M059J (cell line): ENCODE measurements around the gene CCNF. TPM values are rescaled to one million over a fixed set of nuclear protein-coding genes. Genes with fewer than 3 reads are reported as not detected.

Experiments
- DNase-seq: peaks from one replicate; pipeline ENCODE4 v3.0.0-alpha.2; 2012; ENCODE audit warnings: low read depth
- total RNA-seq: library from RNA; depleted of rRNA; stranded (reverse); fragments of >200 nt; shearing (Covaris generic); gene quantifications from 2 replicates; pipeline ENCODE4 v1.2.3, GENCODE V29; 2014; rRNA removed

CCNF gene
- total RNA-seq, 1 experiment from 2014 or later = 53.2 TPM

GRCh38 chr16:2501946-2502895 is 73.0 kb downstream of the CCNF start:
- no peak for DNase-seq

GRCh38 chr16:2505695-2506094 is 76.4 kb downstream of the CCNF start:
- no peak for DNase-seq

- DNase-seq = no peak
Observed at GRCh38 chr16:2507052-2507659, 77.9 kb downstream of the CCNF start.

GRCh38 chr16:2507665-2508064 is 78.4 kb downstream of the CCNF start:
- no peak for DNase-seq

Other genes with a start within 250 kb of the CCNF start
- not detected in 2 replicates for gene CASKIN1, start 232.8 kb upstream of the CCNF start, total RNA-seq
- 18.9 and 26.5 TPM in 2 replicates for gene MLST8, start 224.0 kb upstream of the CCNF start, total RNA-seq
- 0.10 and 0.89 TPM in 2 replicates for gene BRICD5, start 218.6 kb upstream of the CCNF start, total RNA-seq
- gene PGP, start 214.6 kb upstream of the CCNF start, total RNA-seq = 23.9 and 32.7 TPM in 2 replicates
- gene E4F1, start 205.9 kb upstream of the CCNF start, total RNA-seq = 9.6 and 20.1 TPM in 2 replicates
- gene DNASE1L2, start 193.0 kb upstream of the CCNF start, total RNA-seq = 0.64 TPM in 1 of 2 replicates, not detected in the other
- gene ECI1, start 177.9 kb upstream of the CCNF start, total RNA-seq = 37.3 and 75.1 TPM in 2 replicates
- 164 and 181 TPM in 2 replicates for gene RNPS1, start 161.3 kb upstream of the CCNF start, total RNA-seq
- gene ABCA3, start 88.7 kb upstream of the CCNF start, total RNA-seq = 0.84 and 1.4 TPM in 2 replicates
- 22.6 and 22.8 TPM in 2 replicates for gene TEDC2, start 30.7 kb downstream of the CCNF start, total RNA-seq
- gene NTN3, start 41.9 kb downstream of the CCNF start, total RNA-seq = 0.44 TPM in 1 of 2 replicates, not detected in the other
- gene TBC1D24, start 45.7 kb downstream of the CCNF start, total RNA-seq = 14.8 and 19.2 TPM in 2 replicates
- gene ATP6V0C, start 84.5 kb downstream of the CCNF start, total RNA-seq = 80.0 and 81.3 TPM in 2 replicates
- 11.7 and 20.1 TPM in 2 replicates for gene AMDHD2, start 90.9 kb downstream of the CCNF start, total RNA-seq
- not detected in 2 replicates for gene CEMP1, start 102.0 kb downstream of the CCNF start, total RNA-seq
- gene PDPK1, start 108.6 kb downstream of the CCNF start, total RNA-seq = 19.8 and 33.5 TPM in 2 replicates